DND-41 (cell line): ENCODE measurements around the gene PPP2R5E.

ENCODE experiments used
- CTCF ChIP-seq: IDR thresholded peaks from 2 replicates; pipeline ENCODE4 v1.5.1; 2012; ENCODE audit warnings: borderline replicate concordance, low read length, moderate library complexity, mild to moderate bottlenecking; ENCODE audit not compliant: poor library complexity, severe bottlenecking; ENCODE audit errors: extremely low read depth
- EZH2 ChIP-seq: IDR thresholded peaks from 3 replicates; pipeline ENCODE4 v1.6.1; 2012; ENCODE audit warnings: borderline replicate concordance, low read depth, mild to moderate bottlenecking, moderate library complexity, low read length, inconsistent platforms; ENCODE audit not compliant: severe bottlenecking

- TF ChIP-seq CTCF, result no peak
- TF ChIP-seq EZH2, result no peak
These were observed 155.5 kb downstream of the PPP2R5E start for GRCh38 chr14:63387711-63388110.
